Measurements from ENCODE around the gene HAND2. TPM values are rescaled to one million over a fixed set of nuclear protein-coding genes. Genes with fewer than 3 reads are reported as not detected.

HAND2 gene
- total and polyA plus RNA-seq, 2 of the 13 experiments (the other 11 are each of a cell fraction or from before 2014, with no cell fraction given), result not detected

- in situ Hi-C loops (cut with HindIII; ENCODE audit: extremely low pct_ligation_motif_present, low pct_unique_long_range_greater_than_20kb) (no loop called here), intact Hi-C loops (cut with micrococcal nuclease; ENCODE audit: unreplicated experiment) (no loop called here)
- CTCF ChIA-PET (ENCODE audit: low intra/inter-chr PET ratio, low total read pairs), result no interaction called here
- TF ChIP-seq NR2C2 (CRISPR knock-in tag; IDR thresholded peaks at IDR 0.05; ENCODE audit: borderline replicate concordance), result no peak
- TF ChIP-seq, protein P1, sequence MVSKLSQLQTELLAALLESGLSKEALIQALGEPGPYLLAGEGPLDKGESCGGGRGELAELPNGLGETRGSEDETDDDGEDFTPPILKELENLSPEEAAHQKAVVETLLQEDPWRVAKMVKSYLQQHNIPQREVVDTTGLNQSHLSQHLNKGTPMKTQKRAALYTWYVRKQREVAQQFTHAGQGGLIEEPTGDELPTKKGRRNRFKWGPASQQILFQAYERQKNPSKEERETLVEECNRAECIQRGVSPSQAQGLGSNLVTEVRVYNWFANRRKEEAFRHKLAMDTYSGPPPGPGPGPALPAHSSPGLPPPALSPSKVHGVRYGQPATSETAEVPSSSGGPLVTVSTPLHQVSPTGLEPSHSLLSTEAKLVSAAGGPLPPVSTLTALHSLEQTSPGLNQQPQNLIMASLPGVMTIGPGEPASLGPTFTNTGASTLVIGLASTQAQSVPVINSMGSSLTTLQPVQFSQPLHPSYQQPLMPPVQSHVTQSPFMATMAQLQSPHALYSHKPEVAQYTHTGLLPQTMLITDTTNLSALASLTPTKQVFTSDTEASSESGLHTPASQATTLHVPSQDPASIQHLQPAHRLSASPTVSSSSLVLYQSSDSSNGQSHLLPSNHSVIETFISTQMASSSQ (IDR thresholded peaks at IDR 0.05; ENCODE audit: low read depth), result no peak
- TF ChIP-seq, protein P1 (CRISPR knock-in tag; IDR thresholded peaks at IDR 0.05; ENCODE audit: borderline replicate concordance), result no peak
- no peak for TF ChIP-seq AGO2 (optimal IDR thresholded peaks at IDR 0.05; ENCODE audit: low read depth, low read length)
- no peak for TF ChIP-seq SMYD3 (CRISPR knock-in tag; IDR thresholded peaks at IDR 0.05)
- TF ChIP-seq ZNF296 (CRISPR knock-in tag; conservative IDR thresholded peaks at IDR 0.05), result no peak
- TF ChIP-seq ZNF75D (CRISPR knock-in tag; IDR thresholded peaks at IDR 0.05; ENCODE audit: borderline replicate concordance), result no peak
- TF ChIP-seq TBP (CRISPR knock-in tag; IDR thresholded peaks at IDR 0.05), result no peak
- no peak for TF ChIP-seq ZNF660 (CRISPR knock-in tag; IDR thresholded peaks at IDR 0.05; ENCODE audit: borderline replicate concordance, low read depth)
- TF ChIP-seq, protein P2, sequence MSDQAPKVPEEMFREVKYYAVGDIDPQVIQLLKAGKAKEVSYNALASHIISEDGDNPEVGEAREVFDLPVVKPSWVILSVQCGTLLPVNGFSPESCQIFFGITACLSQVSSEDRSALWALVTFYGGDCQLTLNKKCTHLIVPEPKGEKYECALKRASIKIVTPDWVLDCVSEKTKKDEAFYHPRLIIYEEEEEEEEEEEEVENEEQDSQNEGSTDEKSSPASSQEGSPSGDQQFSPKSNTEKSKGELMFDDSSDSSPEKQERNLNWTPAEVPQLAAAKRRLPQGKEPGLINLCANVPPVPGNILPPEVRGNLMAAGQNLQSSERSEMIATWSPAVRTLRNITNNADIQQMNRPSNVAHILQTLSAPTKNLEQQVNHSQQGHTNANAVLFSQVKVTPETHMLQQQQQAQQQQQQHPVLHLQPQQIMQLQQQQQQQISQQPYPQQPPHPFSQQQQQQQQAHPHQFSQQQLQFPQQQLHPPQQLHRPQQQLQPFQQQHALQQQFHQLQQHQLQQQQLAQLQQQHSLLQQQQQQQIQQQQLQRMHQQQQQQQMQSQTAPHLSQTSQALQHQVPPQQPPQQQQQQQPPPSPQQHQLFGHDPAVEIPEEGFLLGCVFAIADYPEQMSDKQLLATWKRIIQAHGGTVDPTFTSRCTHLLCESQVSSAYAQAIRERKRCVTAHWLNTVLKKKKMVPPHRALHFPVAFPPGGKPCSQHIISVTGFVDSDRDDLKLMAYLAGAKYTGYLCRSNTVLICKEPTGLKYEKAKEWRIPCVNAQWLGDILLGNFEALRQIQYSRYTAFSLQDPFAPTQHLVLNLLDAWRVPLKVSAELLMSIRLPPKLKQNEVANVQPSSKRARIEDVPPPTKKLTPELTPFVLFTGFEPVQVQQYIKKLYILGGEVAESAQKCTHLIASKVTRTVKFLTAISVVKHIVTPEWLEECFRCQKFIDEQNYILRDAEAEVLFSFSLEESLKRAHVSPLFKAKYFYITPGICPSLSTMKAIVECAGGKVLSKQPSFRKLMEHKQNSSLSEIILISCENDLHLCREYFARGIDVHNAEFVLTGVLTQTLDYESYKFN (CRISPR knock-in tag; conservative IDR thresholded peaks at IDR 0.05), result no peak
- TF ChIP-seq ZNF224 (CRISPR knock-in tag; IDR thresholded peaks at IDR 0.05), result no peak
- TF ChIP-seq ZNF558 (CRISPR knock-in tag; IDR thresholded peaks at IDR 0.05; ENCODE audit: borderline replicate concordance), result no peak
- TF ChIP-seq RFX1 (IDR thresholded peaks at IDR 0.05), result no peak
- TF ChIP-seq MTF1 (CRISPR knock-in tag; IDR thresholded peaks at IDR 0.05), result no peak
- TF ChIP-seq, protein P3, sequence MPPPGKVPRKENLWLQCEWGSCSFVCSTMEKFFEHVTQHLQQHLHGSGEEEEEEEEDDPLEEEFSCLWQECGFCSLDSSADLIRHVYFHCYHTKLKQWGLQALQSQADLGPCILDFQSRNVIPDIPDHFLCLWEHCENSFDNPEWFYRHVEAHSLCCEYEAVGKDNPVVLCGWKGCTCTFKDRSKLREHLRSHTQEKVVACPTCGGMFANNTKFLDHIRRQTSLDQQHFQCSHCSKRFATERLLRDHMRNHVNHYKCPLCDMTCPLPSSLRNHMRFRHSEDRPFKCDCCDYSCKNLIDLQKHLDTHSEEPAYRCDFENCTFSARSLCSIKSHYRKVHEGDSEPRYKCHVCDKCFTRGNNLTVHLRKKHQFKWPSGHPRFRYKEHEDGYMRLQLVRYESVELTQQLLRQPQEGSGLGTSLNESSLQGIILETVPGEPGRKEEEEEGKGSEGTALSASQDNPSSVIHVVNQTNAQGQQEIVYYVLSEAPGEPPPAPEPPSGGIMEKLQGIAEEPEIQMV (CRISPR knock-in tag; IDR thresholded peaks at IDR 0.05; ENCODE audit: low read depth), result no peak
- TF ChIP-seq REL (CRISPR knock-in tag; conservative IDR thresholded peaks at IDR 0.05), result no peak
- H3K36me3 ChIP-seq (replicated peaks in 1 of 2; ENCODE audit: control insufficient read depth in 1 of 2, insufficient read depth in 2 of 2, low read length in 2 of 2), result no peaks in the 10 kb centered on the region
- H3K79me2 ChIP-seq (ENCODE audit: insufficient read depth, low read length), result no peaks in the 10 kb centered on the region
- BruUV-seq (replicated peaks), result no TSS peak
- no peak overlapping the region for H3K4me3 ChIP-seq (replicated peaks in 1 of 3; ENCODE audit: insufficient read depth in 1 of 3, low read depth in 2 of 3, low read length in 3 of 3)
- H3K9me3 ChIP-seq (ENCODE audit: low read length), result no peaks in the 10 kb centered on the region
- FAIRE-seq, result no peak
- H4K20me1 ChIP-seq (ENCODE audit: insufficient read depth, low read length), result no peaks in the 10 kb centered on the region
- H3K9ac ChIP-seq (ENCODE audit: insufficient read depth, low read depth, low read length), result no peak overlapping the region
- no peaks in the 10 kb centered on the region for H3K4me1 ChIP-seq (ENCODE audit: insufficient read depth, low read length)
- no peak overlapping the region for H3K27ac ChIP-seq (ENCODE audit: extremely low read length, insufficient read depth, low read length)
- DNase-seq (ENCODE audit: low spot score), result no peak
- WGBS (ENCODE audit: low lambda C conversion rate), result 53% methylated on average over 15 of the region's 15 CpGs
- no peak overlapping the region for H3K4me2 ChIP-seq (ENCODE audit: low read depth, low read length)
- H2AFZ ChIP-seq (ENCODE audit: low read length), result no peak overlapping the region
- peaks cover 4 to 37% of the 10 kb centered on the region in 2 experiments; a peak in 3 of 5 replicates for H3K27me3 ChIP-seq (ENCODE audit: control insufficient read depth in 1 of 2, insufficient read depth in 2 of 2, low read length in 2 of 2)
- ATAC-seq, result no peak
- POLR2A ChIA-PET, result no interaction called here
These were observed 8.9 kb upstream of the HAND2 start for GRCh38 chr4:173538909-173539445.
